ENCODE measurements around the gene PCSK6. TPM values are rescaled to one million over a fixed set of nuclear protein-coding genes. Genes with fewer than 3 reads are reported as not detected.

The PCSK6 gene
- total RNA-seq, result 5.6 and 12.6 TPM in 2 replicates

GRCh38 chr15:101489599-101490407 is at the start of gene PCSK6:
TSS of gene PCSK6 (minus strand) at chr15:101489707. CDS start at chr15:101489670, 37 bp downstream.

GRCh38 chr15:101294731-101295606 is 194.5 kb downstream of the PCSK6 start, which contains the start of gene SNRPA1:
TSS of gene SNRPA1 (minus strand) at chr15:101295248. CDS start at chr15:101295178, 70 bp downstream.

GRCh38 chr15:101277038-101277822 is 212.3 kb downstream of the PCSK6 start, which contains the start of gene SELENOS:
TSS of gene SELENOS (minus strand) at chr15:101277485. CDS start at chr15:101277417, 68 bp downstream.

Other genes with a start within 250 kb of the PCSK6 start
- 116 and 125 TPM in 2 replicates for gene CHSY1, start 237.7 kb downstream of the PCSK6 start, total RNA-seq
- 95.1 and 125 TPM in 2 replicates for gene SELENOS, start 212.2 kb downstream of the PCSK6 start, total RNA-seq
- gene SNRPA1, start 194.5 kb downstream of the PCSK6 start, total RNA-seq, result 25.5 and 27.1 TPM in 2 replicates
- gene TM2D3, start 162.7 kb upstream of the PCSK6 start, total RNA-seq, result 21.3 and 28.0 TPM in 2 replicates
- gene TARS3, start 234.8 kb upstream of the PCSK6 start, total RNA-seq, result 3.1 and 4.7 TPM in 2 replicates